NCI-H774 (cell line): ENCODE results near the gene MYH7.
"Not testable (repeated sequence)": the region's sequence is repeated elsewhere in the genome, so short reads cannot be mapped to it uniquely, and the experiment has no call there.

Source experiments
- DNase-seq: peaks from one replicate; lab custom pipeline; 2025; lab: John Stamatoyannopoulos, UW

MYH7 gene

GRCh38 chr14:23386266-23386657 lies 49.2 kb downstream of the MYH7 start:
- not testable (repeated sequence) for DNase-seq

GRCh38 chr14:23385642-23386265 lies 49.7 kb downstream of the MYH7 start:
- no peak for DNase-seq

DNA sequence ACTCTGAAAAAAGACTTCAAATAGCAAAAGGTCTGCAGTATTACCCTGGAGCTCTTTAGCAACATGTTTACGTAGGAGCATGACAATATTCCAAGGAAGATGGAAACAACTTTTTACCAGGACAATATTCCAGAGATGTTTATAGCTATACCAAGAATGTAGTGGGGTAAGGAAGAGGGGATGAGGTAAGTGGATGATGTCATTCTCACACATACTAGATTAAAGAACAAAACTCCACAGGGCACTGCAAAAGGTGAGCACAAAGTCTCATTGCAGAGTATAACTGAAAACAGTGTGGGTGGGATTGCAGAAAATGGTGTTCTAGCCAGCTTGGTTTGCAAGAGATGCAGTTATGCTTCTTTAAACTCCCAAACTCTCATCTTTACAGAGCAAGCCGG lies 50.2 kb downstream of the MYH7 start:
- DNase-seq = no peak

GRCh38 chr14:23384364-23385080 lies 50.9 kb downstream of the MYH7 start:
- no peak for DNase-seq

- DNase-seq = no peak
Measured at GRCh38 chr14:23382731-23383440, 52.6 kb downstream of the MYH7 start.

DNA sequence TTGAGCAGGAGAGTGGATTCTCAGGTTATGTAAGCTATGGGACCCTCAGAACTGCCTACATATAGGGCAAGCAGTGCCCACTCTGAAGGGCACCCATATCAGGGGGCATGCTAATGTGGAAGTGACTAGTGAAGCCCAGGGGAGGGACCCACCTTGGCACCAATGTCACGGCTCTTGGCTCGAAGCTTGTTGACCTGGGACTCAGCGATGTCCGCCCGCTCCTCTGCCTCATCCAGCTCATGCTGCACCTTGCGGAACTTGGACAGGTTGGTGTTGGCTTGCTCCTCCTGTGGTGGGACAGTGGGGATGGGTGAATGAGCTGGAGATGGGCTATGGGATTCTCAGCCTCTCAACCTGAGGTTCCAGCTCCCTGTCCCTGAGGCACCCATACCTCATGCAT lies 53.2 kb downstream of the MYH7 start:
- no peak for DNase-seq

- DNase-seq = no peak
Measured at GRCh38 chr14:23381871-23382270, 53.6 kb downstream of the MYH7 start.

- DNase-seq = no peak
Measured at GRCh38 chr14:23380976-23381375, 54.5 kb downstream of the MYH7 start.

DNA sequence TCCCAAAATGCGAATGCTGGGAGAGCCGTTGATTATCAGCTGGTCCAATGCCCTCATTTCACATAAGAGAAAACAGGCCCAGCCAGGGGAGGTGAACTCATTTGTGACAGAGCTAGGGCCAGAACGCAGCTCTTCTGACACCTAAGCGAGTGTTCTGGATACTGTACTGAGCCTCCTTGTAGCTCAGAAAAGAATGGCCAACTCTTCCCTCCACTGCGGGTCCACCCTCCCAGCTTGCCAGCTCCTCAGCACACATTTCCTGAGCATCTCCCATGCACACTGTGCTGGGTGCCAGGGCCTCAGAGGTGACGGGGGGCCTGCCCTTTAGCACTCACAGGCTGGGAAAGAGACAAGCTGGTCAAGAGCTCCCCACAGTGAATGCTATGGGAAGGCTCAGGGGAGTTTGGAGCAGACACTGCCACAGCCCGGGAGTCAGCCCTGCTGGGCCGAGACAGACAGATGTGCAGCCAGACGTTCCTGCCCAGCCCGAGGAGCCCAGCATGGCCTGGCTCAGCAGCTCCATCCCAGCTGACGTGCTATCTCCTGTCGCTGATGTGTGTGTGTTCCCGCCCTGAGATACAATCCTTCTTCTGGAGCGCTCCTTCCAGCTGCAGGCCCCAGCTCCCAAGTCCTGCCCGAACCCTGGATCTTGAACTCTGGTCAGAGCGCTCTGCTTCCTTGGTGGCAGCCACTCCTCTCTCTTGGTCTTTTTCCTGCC lies 55.1 kb downstream of the MYH7 start:
- no peak for DNase-seq

DNA sequence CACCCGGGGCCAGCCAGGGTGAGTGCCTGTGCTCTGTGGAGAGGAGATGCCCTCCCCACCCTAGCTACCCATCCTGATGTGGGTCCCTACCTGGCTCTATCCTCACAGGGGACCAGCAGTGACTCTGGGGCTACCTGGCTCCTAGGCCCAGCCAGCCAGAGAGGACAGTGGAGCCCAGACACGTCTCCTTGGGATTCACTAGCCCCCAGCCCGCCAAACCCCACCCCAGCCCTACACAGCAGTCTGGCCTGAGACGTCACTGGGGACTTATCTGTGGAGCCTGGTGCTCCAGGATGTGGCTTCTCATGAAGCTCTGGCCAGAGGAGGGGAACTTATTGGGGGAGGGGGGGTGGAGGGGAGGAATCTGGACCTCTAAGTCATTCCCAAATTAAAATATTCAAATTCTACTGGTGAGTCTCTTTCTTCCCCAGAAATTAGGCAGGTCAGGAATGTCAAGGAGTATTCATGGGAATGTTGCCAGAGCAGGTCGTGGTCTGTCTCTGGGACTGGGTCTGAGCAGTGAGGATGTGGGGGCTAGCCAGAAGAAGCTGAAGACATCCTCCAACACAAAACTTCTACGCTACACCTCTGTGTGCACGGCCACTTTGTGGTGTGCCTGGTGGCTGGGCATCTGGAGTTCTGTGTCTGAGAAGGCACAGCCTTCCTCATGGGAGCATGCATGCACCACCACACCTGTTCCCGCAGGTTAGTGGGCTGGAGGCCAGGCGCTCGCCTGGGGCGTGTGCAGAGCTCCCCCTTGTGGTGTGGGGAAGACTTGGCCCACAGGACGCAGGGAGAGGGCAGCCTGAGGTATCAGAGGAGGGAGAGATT lies 55.9 kb downstream of the MYH7 start:
- peak; percentile 42 for DNase-seq

DNA sequence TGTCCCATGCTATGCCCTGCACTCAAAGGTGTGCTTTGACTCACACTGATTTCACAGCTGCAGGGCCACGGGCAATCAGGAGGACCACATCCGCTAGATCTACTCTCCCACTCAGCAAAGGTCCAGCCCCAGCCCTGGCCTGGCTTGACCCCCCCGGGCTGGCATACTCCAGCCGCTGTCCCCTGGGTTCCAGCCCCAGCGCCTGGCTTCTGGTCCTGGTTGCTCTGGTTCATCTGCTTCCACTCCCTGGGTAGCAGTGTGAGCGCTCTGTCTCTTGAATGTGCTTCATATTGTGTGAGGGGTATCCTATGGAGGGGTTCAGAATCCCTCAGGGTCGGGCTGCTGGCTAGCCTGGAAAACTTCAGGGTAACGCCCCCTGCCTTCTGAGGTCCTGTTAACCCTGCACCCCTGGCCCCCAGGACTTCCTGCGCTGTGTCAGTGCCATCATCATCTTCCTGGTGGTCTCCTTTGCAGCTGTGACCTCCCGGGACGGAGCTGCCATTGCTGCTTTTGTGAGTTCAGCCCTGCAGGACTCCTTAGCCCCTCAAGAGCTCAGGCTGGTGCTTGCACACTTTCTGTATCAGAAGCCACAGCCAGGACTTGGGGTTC lies 56.7 kb downstream of the MYH7 start:
- DNase-seq = no peak

- DNase-seq = no peak
Measured at GRCh38 chr14:23377573-23378563, 57.6 kb downstream of the MYH7 start.

DNA sequence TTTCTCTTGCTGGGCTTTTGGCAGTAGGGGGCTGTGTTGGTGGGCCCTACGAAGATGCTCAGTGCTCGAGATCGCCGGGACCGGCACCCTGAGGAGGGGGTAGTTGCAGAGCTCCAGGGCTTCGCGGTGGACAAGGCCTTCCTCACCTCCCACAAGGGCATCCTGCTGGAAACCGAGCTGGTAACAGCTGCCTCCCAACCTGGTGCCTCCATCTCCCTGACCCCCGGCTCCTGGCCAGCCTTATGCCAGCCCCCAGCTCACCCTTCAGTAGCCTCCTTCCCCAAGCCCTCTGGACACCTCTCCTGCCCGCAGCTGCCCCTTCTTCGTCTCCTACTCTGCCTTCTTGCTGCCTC lies 58.3 kb downstream of the MYH7 start:
- DNase-seq = no peak

GRCh38 chr14:23376482-23377197 lies 58.8 kb downstream of the MYH7 start, which contains the start of gene CMTM5:
TSS of gene CMTM5 (plus strand) at chr14:23377046. CDS start at chr14:23377252, 206 bp downstream.
- DNase-seq = no peak

DNA sequence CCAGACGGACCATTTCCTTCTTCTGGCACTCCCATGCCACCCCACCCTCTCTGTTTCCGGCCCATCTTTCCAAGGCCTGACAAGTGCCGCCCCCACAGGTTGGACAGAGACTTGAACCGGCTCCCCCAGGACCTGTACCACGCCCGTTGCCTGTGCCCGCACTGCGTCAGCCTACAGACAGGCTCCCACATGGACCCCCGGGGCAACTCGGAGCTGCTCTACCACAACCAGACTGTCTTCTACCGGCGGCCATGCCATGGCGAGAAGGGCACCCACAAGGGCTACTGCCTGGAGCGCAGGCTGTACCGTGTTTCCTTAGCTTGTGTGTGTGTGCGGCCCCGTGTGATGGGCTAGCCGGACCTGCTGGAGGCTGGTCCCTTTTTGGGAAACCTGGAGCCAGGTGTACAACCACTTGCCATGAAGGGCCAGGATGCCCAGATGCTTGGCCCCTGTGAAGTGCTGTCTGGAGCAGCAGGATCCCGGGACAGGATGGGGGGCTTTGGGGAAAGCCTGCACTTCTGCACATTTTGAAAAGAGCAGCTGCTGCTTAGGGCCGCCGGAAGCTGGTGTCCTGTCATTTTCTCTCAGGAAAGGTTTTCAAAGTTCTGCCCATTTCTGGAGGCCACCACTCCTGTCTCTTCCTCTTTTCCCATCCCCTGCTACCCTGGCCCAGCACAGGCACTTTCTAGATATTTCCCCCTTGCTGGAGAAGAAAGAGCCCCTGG lies 59.8 kb downstream of the MYH7 start:
- no peak for DNase-seq

DNA sequence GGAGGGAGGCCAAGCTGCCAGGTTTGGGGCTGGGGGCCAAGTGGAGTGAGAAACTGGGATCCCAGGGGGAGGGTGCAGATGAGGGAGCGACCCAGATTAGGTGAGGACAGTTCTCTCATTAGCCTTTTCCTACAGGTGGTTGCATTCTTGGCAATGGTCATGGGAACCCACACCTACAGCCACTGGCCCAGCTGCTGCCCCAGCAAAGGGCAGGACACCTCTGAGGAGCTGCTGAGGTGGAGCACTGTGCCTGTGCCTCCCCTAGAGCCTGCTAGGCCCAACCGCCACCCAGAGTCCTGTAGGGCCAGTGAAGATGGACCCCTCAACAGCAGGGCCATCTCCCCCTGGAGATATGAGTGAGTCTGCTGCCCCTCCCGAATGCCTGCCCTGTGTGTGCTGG lies 62.4 kb downstream of the MYH7 start:
- DNase-seq = no peak

DNA sequence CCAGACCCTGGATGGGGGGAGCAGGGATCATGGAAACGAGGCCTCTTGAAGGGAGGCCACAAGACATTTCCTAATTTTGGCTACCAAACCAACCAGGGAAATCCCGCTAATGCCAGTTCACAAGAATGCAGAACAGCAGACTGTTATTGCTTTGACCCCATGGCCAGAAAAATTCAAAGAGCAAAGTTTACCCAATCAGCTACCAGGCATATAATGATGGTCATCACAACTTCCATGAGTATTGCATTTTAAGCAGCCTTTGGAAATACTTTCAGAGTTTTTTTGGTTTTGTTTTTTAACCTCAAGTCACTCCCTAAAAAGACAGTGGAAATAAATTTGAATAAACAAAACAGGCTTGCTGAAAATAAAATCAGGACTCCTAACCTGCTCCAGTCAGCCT lies 63.0 kb downstream of the MYH7 start, which contains the start of gene IL25:
Gene IL25, plus strand, starts transcription at position 301 of the 400 bp plus-strand sequence.
- no peak for DNase-seq

DNA sequence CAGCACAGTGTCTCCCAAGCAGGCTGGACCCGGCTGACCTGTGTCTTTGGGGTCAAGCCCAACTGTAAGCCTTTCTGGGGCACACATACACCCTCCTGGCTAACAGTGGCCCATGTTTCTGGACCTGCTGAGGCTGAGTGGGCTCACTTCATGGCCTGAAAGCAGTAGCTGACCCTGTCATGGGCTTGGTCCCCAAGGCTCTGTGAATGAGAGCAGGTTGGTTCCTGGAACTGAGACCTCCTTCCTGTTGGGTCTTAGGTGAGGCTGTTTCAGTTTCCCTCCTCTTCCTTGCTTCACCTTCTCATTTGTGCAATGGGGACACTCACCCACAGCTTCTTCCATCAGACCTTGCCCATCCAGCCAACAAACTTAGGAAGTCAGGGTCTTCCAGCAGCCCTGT lies 63.6 kb downstream of the MYH7 start:
- no peak for DNase-seq

DNA sequence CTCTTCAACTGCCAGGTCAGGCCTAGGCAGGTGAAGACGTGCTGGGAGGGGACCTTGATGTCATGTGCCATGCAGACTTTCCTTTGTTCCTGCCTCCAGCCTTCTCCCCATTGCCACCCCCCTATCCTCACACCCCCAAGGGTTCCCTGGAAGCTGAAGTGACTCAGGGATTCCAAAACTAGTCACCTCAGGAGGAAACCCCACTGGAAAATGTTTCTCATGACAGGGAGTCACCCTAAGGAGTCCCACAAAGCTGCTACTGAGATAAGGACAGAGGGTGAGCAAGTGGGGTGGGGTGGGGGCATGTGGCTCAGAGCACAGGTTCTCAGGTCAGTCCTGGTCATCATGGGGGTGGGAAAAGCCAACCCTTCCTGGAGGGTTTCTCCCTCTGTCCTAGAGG lies 65.2 kb downstream of the MYH7 start:
- DNase-seq = no peak
